ENCODE measurements around the gene PRSS33. TPM values are rescaled to one million over a fixed set of nuclear protein-coding genes. Genes with fewer than 3 reads are reported as not detected.

Gene PRSS33
- total RNA-seq, 1 donor from 2014 or later: 0.39 TPM

GRCh38 chr16:2833776-2834175 lies 46.4 kb upstream of the PRSS33 start:
- Mint-ChIP-seq H3K36me3 (no peaks in the 10 kb centered on the region), H3K4me3 (no peak overlapping the region), H3K9me3 (no peaks in the 10 kb centered on the region), H3K27me3 (peaks cover 34% of the 10 kb centered on the region), H3K27ac (no peak overlapping the region), H3K4me1 (ENCODE audit: unreplicated experiment) (no peaks in the 10 kb centered on the region)
- DNase-seq (ENCODE audit: extremely low spot score, unreplicated experiment): no peak
- no peak for TF ChIP-seq CTCF (conservative IDR thresholded peaks at IDR 0.05)

GRCh38 chr16:2831203-2831602 lies 43.8 kb upstream of the PRSS33 start:
- no peak for DNase-seq (ENCODE audit: extremely low spot score, unreplicated experiment)
- no peaks in the 10 kb centered on the region for H3K4me1 Mint-ChIP-seq (ENCODE audit: unreplicated experiment)
- peaks cover 21% of the 10 kb centered on the region for H3K27me3 Mint-ChIP-seq
- no peak overlapping the region for H3K27ac Mint-ChIP-seq
- no peak overlapping the region for H3K4me3 Mint-ChIP-seq
- no peak for TF ChIP-seq CTCF (conservative IDR thresholded peaks at IDR 0.05)
- no peaks in the 10 kb centered on the region for H3K36me3 Mint-ChIP-seq
- H3K9me3 Mint-ChIP-seq: no peaks in the 10 kb centered on the region

GRCh38 chr16:2830355-2830695 lies 43.0 kb upstream of the PRSS33 start:
- no peak overlapping the region for H3K27ac Mint-ChIP-seq
- no peak for DNase-seq (ENCODE audit: extremely low spot score, unreplicated experiment)
- no peaks in the 10 kb centered on the region for H3K4me1 Mint-ChIP-seq (ENCODE audit: unreplicated experiment)
- no peak overlapping the region for H3K4me3 Mint-ChIP-seq
- no peaks in the 10 kb centered on the region for H3K9me3 Mint-ChIP-seq
- H3K36me3 Mint-ChIP-seq: no peaks in the 10 kb centered on the region
- no peak for TF ChIP-seq CTCF (conservative IDR thresholded peaks at IDR 0.05)
- H3K27me3 Mint-ChIP-seq: peaks cover 15% of the 10 kb centered on the region

GRCh38 chr16:2829501-2830354 lies 42.4 kb upstream of the PRSS33 start, which contains the start of gene ZG16B:
TSS of gene ZG16B (plus strand) at chr16:2830303. CDS start at chr16:2830442, 139 bp downstream.
- Mint-ChIP-seq H3K36me3 (no peaks in the 10 kb centered on the region), H3K4me1 (ENCODE audit: unreplicated experiment) (no peaks in the 10 kb centered on the region), H3K4me3 (no peak within 1 kb of the TSS)

GRCh38 chr16:2828876-2829430 lies 41.6 kb upstream of the PRSS33 start:
- no peaks in the 10 kb centered on the region for H3K36me3 Mint-ChIP-seq
- no peak overlapping the region for H3K4me3 Mint-ChIP-seq
- no peak for DNase-seq (ENCODE audit: extremely low spot score, unreplicated experiment)
- H3K27me3 Mint-ChIP-seq: peaks cover 12% of the 10 kb centered on the region
- no peak for TF ChIP-seq CTCF (conservative IDR thresholded peaks at IDR 0.05)
- H3K9me3 Mint-ChIP-seq: no peaks in the 10 kb centered on the region
- no peaks in the 10 kb centered on the region for H3K4me1 Mint-ChIP-seq (ENCODE audit: unreplicated experiment)
- no peak overlapping the region for H3K27ac Mint-ChIP-seq

More at GRCh38 chr16:2829501-2830354, 42.4 kb upstream of the PRSS33 start, which contains the start of gene ZG16B:
- Mint-ChIP-seq H3K27me3 (peaks cover 14% of the 10 kb centered on the region), H3K27ac (no peak within 1 kb of the TSS), H3K9me3 (no peaks in the 10 kb centered on the region)
- no peak for DNase-seq (ENCODE audit: extremely low spot score, unreplicated experiment)
- TF ChIP-seq CTCF (conservative IDR thresholded peaks at IDR 0.05): no peak

Measured in type B pancreatic cell (in vitro differentiated cells).